Measurements from ENCODE around the gene GFER. TPM values are rescaled to one million over a fixed set of nuclear protein-coding genes. Genes with fewer than 3 reads are reported as not detected.
A peak's percentile ranks its signal among the peaks of the same experiment; 100 is the strongest.

GFER gene
- total RNA-seq, 1 experiment from 2014 or later = 57.3 TPM

DNA sequence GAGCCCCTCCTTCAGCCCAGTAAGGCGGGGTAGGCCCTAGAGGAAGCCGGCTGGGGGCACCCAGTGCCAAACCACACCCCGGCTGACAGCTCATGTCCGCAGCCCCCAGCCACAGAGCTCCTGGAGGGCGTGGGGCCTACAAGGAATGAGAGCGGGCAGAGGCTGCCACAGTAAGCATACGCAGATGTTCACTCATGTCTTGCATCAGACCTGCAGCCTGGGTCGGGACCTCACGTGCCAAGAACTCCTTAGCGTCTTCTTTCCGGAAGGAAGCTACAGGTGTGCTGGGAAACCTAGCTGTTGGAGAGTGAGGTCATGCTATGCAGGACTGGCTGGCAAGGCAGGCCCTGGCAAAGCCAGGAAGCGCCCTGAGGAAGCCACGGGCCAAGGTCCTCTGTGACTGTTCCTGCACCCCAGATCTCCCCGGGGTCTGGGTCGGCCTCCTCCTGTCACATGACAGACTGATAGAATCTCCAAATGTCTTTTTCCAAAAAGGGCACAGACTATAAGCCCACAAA lies 24.1 kb downstream of the GFER start:
- H3K36me3 ChIP-seq (ENCODE audit: control insufficient read depth, insufficient read depth, low read length) = no peaks in the 10 kb centered on the region; the same call in 1 of the 2 replicates
- no peak for DNase-seq
- TSS peak; percentile 78 for BruUV-seq (replicated peaks)
- no peak for TF ChIP-seq CTCF (IDR thresholded peaks at IDR 0.05; ENCODE audit: insufficient read depth in 1 of 2, low read depth in 1 of 2, low read length in 1 of 2, severe bottlenecking in 1 of 2, unreplicated experiment in 1 of 2)
- Mint-ChIP-seq H3K4me3 (ENCODE audit: unreplicated experiment) (peak overlapping the region; percentile 77), H3K36me3 (ENCODE audit: insufficient read depth, unreplicated experiment) (peaks cover 31% of the 10 kb centered on the region), H3K4me1 (ENCODE audit: low read depth, unreplicated experiment) (peaks cover 5% of the 10 kb centered on the region), H3K27ac (ENCODE audit: unreplicated experiment) (peak overlapping the region; percentile 53), H3K9me3 (ENCODE audit: unreplicated experiment) (no peaks in the 10 kb centered on the region), H3K27me3 (ENCODE audit: insufficient read depth, unreplicated experiment) (no peaks in the 10 kb centered on the region)
- CTCF ChIA-PET = interaction anchor here (1.3 kb wide), 1 partner anchor 132 kb away, joined by 7 read pairs; no protein-coding TSS in a partner anchor
- H3K4me3 ChIP-seq (ENCODE audit: low read depth, low read length) = peak overlapping the region; percentile 63; the same call in 1 of the 2 replicates
- intact Hi-C loops (cut with micrococcal nuclease; ENCODE audit: unreplicated experiment) = no loop called here
- no peaks in the 10 kb centered on the region for H3K9me3 ChIP-seq
- POLR2A ChIA-PET = interaction anchor here (1.4 to 1.9 kb wide), 2 partner anchors 43 to 147 kb away, joined by 6 to 16 read pairs; partner anchors contain the start of genes RPS2 and TRAF7
- no peaks in the 10 kb centered on the region for H3K27me3 ChIP-seq (replicated peaks; ENCODE audit: control insufficient read depth, insufficient read depth, low read length)
- H3K4me1 ChIP-seq = peaks cover 15% of the 10 kb centered on the region; the same call in 1 of the 2 replicates

GRCh38 chr16:2008631-2009163 lies 24.7 kb downstream of the GFER start:
- no TSS peak for BruUV-seq (replicated peaks)
- Histone ChIP-seq H3K4me3 (ENCODE audit: low read depth, low read length) (peak overlapping the region; percentile 63), H3K27me3 (replicated peaks; ENCODE audit: control insufficient read depth, insufficient read depth, low read length) (no peaks in the 10 kb centered on the region), H3K4me1 (peaks cover 15% of the 10 kb centered on the region; the same call in 1 of the 2 replicates), H3K9me3 (no peaks in the 10 kb centered on the region), H3K36me3 (ENCODE audit: control insufficient read depth, insufficient read depth, low read length) (no peaks in the 10 kb centered on the region; the same call in 1 of the 2 replicates)
- H3K27ac Mint-ChIP-seq (ENCODE audit: unreplicated experiment) = peak overlapping the region; percentile 53
- no peak for TF ChIP-seq CTCF (IDR thresholded peaks at IDR 0.05; ENCODE audit: insufficient read depth in 1 of 2, low read depth in 1 of 2, low read length in 1 of 2, severe bottlenecking in 1 of 2, unreplicated experiment in 1 of 2)
- CTCF ChIA-PET = interaction anchor here (0.7 to 1.3 kb wide), 2 partner anchors 11 to 132 kb away, joined by 3 to 7 read pairs; partner anchors contain the start of gene NPW
- H3K9me3 Mint-ChIP-seq (ENCODE audit: unreplicated experiment) = no peaks in the 10 kb centered on the region
- DNase-seq = peak in 1 of 2 experiments; percentile 26
- H3K4me3 Mint-ChIP-seq (ENCODE audit: unreplicated experiment) = peak overlapping the region; percentile 77
- peaks cover 5% of the 10 kb centered on the region for H3K4me1 Mint-ChIP-seq (ENCODE audit: low read depth, unreplicated experiment)
- intact Hi-C loops (cut with micrococcal nuclease; ENCODE audit: unreplicated experiment) = no loop called here
- POLR2A ChIA-PET = interaction anchor here (0.7 to 1.9 kb wide), 3 partner anchors 44 to 744 kb away, joined by 4 to 16 read pairs (median 6); partner anchors contain the start of genes RPS2, SRRM2 and TRAF7
- no peaks in the 10 kb centered on the region for H3K27me3 Mint-ChIP-seq (ENCODE audit: insufficient read depth, unreplicated experiment)
- peaks cover 31% of the 10 kb centered on the region for H3K36me3 Mint-ChIP-seq (ENCODE audit: insufficient read depth, unreplicated experiment)

DNA sequence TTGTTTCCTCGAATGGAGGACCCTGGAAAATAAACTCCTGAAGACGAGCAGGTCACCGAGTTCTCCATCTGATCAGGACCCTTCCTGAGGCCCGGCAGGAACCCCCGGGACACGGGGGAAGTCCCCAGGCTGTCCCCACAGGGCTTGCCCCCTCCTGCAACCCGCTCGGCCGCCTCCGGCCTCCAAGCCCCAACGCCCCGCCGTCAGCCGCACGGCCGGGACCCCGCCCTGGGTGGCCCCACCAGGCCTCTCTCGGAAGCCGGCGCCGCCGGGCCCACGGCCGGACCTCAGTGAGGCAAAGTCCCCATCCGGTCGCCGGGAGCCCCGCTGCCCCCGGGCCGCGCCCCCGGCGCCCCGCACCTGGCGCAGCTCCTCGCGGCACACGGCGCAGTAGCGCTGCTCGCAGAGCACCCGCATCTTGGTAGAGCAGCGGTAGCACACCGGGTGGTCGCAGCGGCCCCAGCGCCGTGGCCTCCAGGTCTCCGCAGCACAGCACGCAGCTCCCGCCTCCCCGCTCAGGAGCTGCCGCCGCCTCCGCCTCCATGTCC lies 25.2 kb downstream of the GFER start:
- Mint-ChIP-seq H3K27me3 (ENCODE audit: insufficient read depth, unreplicated experiment) (no peaks in the 10 kb centered on the region), H3K4me1 (ENCODE audit: low read depth, unreplicated experiment) (peaks cover 5% of the 10 kb centered on the region), H3K4me3 (ENCODE audit: unreplicated experiment) (peak overlapping the region; percentile 77), H3K27ac (ENCODE audit: unreplicated experiment) (no peak overlapping the region), H3K36me3 (ENCODE audit: insufficient read depth, unreplicated experiment) (peaks cover 29% of the 10 kb centered on the region), H3K9me3 (ENCODE audit: unreplicated experiment) (no peaks in the 10 kb centered on the region)
- intact Hi-C loops (cut with micrococcal nuclease; ENCODE audit: unreplicated experiment) = no loop called here
- Histone ChIP-seq H3K9me3 (no peaks in the 10 kb centered on the region), H3K4me1 (peaks cover 15% of the 10 kb centered on the region; the same call in 1 of the 2 replicates), H3K36me3 (ENCODE audit: control insufficient read depth, insufficient read depth, low read length) (no peaks in the 10 kb centered on the region; the same call in 1 of the 2 replicates), H3K4me3 (ENCODE audit: low read depth, low read length) (peak overlapping the region; percentile 63), H3K27me3 (replicated peaks; ENCODE audit: control insufficient read depth, insufficient read depth, low read length) (no peaks in the 10 kb centered on the region)
- peak in 1 of 2 experiments; percentile 33 for DNase-seq
- no TSS peak for BruUV-seq (replicated peaks)
- no peak for TF ChIP-seq CTCF (IDR thresholded peaks at IDR 0.05; ENCODE audit: insufficient read depth in 1 of 2, low read depth in 1 of 2, low read length in 1 of 2, severe bottlenecking in 1 of 2, unreplicated experiment in 1 of 2)
- ChIA-PET CTCF (interaction anchor here (0.7 to 1.3 kb wide), 2 partner anchors 10 to 131 kb away, joined by 3 to 7 read pairs; partner anchors contain the start of gene NPW), POLR2A (interaction anchor here (0.7 to 1.9 kb wide), 3 partner anchors 45 to 743 kb away, joined by 4 to 16 read pairs (median 6); partner anchors contain the start of genes RPS2, SRRM2 and TRAF7)

Data from Caco-2 (cell line).